GM19035 (cell line): ENCODE measurements around the gene C15orf39.
"Not testable (repeated sequence)": the region's sequence is repeated elsewhere in the genome, so short reads cannot be mapped to it uniquely, and the experiment has no call there.

Source experiments
- ATAC-seq: cut with Tn5 transposase; IDR thresholded peaks from one replicate; pipeline ENCODE4 v1.9.1; 2021; ENCODE audit not compliant: unreplicated experiment

The C15orf39 gene

DNA sequence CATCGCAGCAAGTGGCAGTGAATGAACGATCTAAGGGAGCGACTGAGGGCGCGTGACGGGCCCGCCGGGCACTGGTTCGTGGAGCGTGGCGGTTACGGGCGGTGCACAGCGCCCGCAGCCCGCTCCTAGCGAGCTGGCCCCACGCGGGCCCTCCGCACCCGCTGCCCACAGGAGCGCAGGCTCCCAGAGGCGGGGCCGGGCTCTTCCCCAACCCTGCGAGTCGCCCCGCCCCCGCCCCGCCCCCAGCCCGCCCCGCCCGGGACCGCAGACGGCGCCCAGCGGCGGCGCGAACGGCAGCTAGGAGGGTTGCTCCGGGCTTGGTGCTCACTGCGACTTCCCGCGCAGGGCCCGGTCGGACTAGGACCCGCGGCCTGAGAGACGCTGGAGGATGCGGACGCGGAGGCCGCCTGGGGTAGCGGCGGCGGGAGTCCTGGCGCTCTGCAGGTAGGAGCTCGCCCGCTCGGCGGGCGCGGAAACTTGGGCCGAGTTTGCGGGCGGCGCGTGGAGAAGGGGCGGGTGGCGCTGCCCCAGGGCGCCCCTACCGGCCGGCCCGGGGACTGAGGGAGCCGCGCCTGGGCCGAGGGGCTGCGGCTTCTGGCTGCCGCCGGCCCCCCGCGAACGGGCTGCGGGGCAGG is at the start of gene C15orf39:
C15orf39 (plus strand) TSS at position 267 of the 635 bp plus-strand sequence. CDS start 4,167 bp downstream, outside the sequence.
- peak; percentile 58 for ATAC-seq

GRCh38 chr15:75152382-75153079 is 49.2 kb upstream of the C15orf39 start:
- ATAC-seq: no peak

GRCh38 chr15:75153087-75153486 is 48.6 kb upstream of the C15orf39 start:
- ATAC-seq: no peak

- ATAC-seq: no peak
Measured at GRCh38 chr15:75153565-75154276, 48.0 kb upstream of the C15orf39 start.

GRCh38 chr15:75154461-75155062 is 47.1 kb upstream of the C15orf39 start:
- no peak for ATAC-seq

DNA sequence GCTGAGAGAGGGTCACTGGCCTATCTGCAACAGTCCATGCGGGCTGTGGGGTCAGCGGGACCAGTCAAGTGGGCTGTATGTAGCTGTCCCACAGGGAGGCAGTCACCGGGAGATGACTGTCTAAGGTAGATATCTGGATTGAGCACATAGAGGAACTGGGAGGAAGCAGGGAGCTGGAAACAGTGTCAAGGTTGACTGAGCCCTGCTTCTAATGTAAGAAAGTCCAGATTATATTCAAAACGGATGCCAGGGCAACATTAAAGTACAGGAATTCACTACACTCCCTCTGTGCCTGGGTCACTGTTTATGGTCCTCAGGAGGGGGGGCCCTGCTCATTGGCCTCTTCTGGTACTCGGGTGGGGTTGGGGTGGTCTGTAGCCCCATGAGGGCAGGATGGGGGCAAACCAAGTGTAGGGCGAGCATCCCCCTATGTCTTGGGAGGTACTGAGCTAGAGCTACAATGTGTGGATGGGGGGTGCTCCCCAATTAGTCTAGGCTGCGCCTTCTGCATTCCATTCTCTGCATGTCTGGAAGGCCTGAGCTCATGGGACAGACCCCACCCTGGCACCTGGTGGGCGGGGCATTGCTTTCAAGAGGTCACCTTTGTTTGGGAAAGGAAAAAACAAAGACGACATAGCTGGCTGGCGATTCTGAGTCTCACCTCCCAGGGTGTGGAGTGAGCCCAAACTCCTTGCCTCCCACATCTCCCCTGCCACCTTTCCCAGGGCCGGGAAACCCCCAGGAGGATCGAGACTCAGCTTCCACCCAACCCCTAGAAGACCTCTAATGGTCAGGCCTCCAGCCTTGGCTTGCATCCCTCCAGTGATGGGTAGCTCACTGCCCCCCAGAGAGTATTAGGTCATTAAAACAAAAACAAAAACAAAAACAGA is 45.1 kb upstream of the C15orf39 start:
- ATAC-seq: no peak

DNA sequence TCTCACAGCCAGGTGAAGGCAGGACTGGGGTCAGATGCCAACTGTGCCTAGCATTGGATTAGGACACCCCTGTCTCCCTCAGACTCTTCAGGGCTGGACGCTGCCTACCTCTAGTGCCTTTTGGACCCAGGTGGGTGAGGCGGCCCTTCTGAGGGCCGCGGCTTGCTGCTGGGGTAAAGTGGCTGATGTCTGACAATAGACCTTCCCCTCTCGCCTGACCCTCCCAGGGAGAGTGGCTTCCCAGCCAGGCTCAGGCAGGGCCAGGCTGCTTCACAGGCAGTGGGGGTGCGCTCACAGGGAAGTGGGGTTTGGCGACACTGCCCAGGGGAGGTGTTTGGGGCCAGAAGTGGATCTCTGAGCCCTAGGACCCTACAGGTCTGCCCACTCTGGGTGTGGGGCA is 43.3 kb upstream of the C15orf39 start:
- ATAC-seq: no peak

DNA sequence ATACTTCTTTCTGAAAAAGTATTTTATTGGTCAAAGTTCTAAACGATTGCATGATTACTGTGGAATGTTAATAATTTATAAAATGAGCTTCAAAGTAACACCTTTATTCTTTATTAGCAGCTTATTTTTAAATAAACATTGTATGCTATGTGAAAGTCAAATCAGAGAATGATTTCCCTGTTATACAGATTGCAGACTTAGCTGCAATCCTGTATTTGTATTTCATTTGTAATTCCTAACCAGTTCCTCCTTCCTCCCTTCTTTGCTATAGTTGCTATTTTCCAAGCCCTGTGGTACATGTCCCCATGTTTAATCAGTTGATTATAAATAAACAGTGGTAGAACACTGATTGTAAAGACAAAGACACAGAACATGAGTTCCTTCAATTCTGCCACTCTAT is 42.4 kb upstream of the C15orf39 start:
- no peak for ATAC-seq

- ATAC-seq: no peak
Measured at GRCh38 chr15:75161106-75161916, 40.4 kb upstream of the C15orf39 start.

DNA sequence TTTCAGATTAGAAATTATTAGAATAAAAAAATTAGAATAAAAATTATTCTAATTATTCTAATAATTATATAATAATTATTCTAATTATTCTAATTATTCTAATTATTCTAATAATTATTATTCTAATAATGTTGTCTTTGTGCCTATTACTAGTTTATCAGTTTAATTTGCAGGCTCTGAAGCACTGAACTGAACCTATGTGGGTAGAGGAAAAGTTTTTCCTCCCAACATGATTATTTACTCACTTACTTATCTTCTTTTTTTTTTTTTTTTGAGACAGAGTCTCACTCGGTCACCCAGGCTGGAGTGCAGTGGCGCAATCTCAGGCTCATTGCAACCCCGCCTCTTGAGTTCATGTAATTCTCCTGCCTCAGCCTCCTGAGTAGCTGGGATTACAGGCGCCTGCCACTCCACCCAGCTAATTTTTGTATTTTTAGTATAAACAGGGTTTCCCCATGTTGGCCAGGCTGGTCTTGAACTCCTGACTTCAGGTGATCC is 39.7 kb upstream of the C15orf39 start:
- no peak for ATAC-seq

DNA sequence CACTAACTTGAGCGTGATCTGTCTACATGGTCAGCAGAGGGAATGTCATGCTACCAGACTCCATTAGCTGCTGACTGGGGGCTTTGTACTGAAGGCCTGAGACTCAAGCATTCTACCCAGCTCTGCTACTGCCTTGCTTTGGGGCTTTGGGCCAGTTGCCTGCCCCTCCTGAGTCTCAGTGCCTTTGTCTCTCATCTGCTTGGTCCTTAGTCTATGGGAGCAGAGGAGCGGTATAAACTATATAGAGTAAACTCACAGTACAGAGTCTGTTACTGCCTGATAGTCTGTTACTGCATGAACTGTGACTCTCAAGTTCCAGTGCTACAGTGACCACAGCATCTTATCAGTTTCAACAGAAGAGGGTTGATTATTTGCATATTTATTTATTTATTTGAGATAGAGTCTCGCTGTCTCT is 38.5 kb upstream of the C15orf39 start:
- no peak for ATAC-seq

- no peak for ATAC-seq
Measured at GRCh38 chr15:75164625-75165350, 36.9 kb upstream of the C15orf39 start.

GRCh38 chr15:75166489-75167063 is 35.1 kb upstream of the C15orf39 start:
- ATAC-seq: not testable (repeated sequence)

GRCh38 chr15:75167588-75168350 is 33.9 kb upstream of the C15orf39 start:
- no peak for ATAC-seq

GRCh38 chr15:75168374-75168773 is 33.3 kb upstream of the C15orf39 start:
- ATAC-seq: no peak

DNA sequence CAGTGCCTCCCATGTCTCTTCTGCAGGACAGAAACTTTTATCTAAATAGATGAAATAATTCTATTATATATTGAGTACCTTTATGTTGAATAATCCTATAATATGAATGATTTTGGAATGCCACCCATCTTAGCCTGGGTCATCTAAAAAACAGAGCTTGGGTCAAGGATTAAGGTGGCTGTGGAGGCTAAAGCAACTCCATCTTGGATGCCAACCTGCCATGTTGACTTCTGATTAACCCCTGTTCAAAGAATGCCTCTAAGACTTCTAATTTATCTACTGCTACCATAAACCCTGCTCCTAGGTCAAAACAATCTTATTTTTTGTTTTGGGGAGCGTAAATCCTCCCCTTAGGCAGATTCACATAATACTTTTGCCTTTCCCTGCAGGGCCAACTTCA is 31.5 kb upstream of the C15orf39 start:
- no peak for ATAC-seq

DNA sequence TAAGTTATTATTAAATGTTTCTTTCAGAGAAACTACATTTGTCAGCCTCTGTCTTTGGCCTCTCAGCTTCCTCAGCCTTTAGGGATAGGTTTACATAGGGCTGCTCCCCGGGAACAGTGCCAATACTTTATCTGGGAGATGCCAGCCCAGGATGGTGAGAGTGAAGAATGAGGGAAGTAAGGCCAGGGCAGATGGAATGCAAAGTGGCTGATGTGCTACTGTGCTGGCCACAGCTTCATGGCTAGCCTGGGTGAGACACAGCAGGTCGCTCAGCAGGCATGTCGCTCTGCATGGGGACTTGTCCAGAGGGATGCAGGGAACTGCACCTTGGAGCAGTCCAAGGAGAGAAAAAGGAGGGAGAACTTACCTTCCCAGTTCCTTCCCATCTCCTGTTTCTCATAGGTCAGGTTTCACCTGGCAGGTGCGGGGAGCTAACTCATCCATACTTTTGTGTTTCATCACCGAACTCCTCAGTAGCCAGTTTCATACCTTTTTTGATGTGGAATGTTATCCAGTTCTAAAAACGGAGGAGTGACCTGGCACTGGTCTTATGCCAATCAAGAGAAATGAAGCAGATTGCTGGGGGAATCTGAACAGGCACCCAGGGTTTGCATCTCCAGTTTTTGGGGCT is 30.9 kb upstream of the C15orf39 start:
- ATAC-seq: no peak
